Stimulated activated CD4-positive, alpha-beta T cell treated with anti-CD3 and anti-CD28 coated beads, Interleukin-2, amount 100 ng/mL, for 48 hours (primary cell): Measurements from ENCODE around the gene SOST.
"Not testable (repeated sequence)": the region's sequence is repeated elsewhere in the genome, so short reads cannot be mapped to it uniquely, and the experiment has no call there.

Experiments
- DNase-seq, 2 donors: peaks; one replicate each; pipeline ENCODE4 v3.0.0-alpha.2; 2020

Gene SOST

DNA sequence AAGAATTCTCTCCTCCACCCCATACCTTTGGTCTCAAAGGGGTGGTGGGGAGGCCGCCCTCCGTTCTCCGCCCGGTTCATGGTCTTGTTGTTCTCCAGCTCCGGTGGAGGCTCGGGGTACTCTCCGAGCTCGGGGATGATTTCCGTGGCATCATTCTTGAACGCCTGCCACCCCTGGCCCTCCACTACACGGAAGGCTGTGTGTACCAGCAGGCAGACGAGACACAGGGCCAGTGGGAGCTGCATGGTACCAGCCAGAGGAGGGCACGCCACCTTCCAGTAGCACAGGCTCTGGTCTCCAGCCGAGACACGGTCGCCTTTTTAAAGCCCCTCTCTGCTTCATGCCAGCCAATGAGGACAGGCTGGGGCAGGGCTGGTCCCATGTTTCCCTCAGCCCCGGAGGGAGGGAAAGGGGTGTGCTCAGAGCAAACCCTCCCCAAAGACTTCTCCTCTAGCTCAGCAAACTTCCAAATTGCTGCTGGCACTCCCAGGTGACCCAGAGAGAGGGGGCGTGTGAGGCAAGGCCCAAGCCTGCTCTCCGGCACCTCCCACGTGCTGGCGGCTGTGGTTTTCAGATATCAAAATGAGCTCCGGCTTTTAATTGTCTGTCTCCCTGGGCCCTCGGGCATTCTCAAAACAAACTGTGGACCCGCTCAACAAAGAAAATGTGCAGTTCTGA, at the start of gene SOST:
Gene SOST, minus strand, starts transcription at position 295 of the 678 bp plus-strand sequence. Its CDS starts 50 bp downstream, at position 245.
- DNase-seq: no peak

DNA sequence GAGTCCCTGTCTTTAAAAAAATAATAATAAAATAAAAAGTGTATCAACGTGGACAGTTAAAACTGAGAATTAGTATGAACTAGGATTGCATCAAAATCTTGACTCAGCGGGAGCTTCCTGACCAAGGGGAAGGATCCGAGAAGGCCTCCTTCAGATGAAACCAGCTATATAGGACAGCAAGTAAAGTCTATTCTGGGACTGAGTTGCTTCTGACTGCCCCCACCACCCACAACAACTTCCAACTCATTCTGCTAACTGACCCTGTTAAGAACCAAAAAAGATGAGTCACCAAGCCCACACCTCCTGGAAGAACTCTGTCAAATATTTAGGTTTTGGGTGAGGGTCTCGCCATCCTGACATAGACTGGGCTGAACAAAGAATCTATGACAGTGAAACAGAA, 49.5 kb upstream of the SOST start:
- no peak for DNase-seq

DNA sequence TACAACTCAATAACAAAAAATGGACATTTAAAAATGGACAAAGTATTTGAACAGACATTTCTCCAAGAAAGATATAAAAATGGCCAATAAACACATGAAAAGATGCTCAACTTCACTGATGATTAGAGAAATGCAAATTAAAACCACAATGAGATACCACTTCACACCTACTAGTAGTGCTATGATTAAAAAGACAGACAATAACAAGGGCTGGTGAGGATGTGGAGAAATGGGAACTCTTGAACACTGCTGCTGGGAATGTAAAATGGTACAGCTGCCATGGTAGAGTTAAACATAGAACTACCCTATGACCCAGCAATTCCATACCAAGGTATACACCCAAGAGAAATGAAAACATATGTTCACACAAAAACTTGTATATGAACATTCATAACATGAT, 46.5 kb upstream of the SOST start:
- DNase-seq: no peak

DNA sequence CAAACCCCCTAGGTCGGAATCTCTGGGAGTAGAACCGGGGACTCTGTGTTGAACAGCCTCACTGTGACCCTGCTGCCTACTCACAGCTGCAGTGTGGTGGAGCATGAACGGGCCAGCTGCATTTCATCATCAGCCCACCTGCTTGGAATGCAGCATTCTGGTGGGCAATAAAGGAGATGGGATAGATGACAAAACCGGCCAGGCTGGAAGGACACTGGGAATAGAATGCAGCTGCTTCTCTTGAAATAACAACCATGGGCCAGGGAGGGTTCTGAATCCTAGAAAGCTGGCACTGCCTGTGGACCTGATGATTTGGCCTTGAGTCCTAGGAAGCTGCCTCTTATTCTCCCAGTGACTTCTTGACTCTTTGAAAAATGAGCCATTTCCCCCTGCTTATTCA, 45.2 kb upstream of the SOST start:
- DNase-seq: no peak

DNA sequence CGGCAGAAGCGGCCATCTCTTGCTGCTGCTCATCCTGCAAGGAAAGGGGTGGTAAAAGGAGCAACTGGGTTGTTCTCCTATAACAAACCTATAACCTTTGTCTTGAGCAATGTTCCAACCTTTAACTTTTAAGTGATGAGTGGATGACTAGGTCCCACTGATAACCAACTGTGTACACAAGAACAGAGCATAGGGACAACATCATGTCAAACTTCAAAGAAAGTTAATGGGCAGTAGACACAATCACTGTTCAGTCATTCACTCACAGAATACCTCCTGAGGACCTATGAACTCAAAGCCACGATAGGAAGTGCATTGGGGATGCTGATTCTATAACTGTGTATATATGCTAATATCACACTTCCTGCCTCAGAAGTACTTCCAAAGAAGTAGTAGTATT, 43.3 kb upstream of the SOST start:
- no peak for DNase-seq

DNA sequence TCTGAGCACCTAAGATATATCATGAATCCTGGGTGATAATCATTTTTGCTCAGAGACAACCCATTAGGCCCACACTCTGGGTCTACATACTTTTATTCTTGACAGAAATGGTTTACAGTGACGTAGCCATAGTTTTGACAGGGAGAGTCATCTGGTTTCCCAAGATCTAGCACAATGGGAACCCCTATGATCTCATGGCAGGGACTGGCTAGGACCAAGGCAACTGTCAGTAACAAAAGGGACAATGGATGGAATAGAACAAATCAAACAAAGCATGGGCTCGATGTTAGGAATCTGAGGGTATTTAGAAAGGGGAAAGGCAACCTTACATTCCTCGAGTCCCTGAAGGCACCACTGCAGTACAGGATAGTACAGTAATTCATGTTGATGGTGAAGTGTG, 42.1 kb upstream of the SOST start:
- DNase-seq: no peak

DNA sequence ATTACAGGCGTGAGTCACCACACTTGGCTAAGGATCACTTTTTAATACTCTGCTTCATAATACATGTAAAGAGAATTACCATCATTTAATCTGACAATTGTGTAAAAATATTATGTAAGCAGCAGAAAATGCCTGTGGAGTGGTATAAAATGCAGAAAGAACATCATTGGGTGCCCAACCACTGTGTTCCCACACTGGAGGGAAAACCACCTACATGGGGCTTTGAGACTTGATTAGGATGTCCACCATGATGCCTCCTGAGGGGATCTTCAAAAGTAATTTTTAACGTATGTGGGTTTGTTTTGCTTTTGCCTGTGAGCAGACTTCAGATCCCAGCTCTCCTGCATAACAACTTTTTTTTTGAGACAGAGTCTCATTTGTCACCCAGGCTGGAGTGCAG, 40.5 kb upstream of the SOST start:
- DNase-seq: no peak

DNA sequence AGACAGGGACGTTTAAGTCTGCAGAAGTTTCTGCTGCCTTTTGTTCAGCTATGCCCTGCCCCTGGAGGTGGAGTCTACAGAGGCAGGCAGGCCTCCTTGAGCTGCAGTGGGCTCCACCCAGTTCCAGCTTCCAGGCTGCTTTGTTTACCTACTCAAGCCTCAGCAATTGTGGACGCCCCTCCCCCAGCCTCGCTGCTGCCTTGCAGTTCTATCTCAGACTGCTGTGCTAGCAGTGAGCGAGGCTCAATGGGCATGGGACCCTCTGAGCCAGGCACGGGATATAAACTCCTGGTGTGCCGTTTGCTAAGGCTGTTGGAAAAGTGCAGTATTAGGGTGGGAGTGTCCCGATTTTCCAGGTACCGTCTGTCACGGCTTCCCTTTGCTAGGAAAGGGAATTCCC, 39.4 kb upstream of the SOST start:
- DNase-seq: not testable (repeated sequence)

DNA sequence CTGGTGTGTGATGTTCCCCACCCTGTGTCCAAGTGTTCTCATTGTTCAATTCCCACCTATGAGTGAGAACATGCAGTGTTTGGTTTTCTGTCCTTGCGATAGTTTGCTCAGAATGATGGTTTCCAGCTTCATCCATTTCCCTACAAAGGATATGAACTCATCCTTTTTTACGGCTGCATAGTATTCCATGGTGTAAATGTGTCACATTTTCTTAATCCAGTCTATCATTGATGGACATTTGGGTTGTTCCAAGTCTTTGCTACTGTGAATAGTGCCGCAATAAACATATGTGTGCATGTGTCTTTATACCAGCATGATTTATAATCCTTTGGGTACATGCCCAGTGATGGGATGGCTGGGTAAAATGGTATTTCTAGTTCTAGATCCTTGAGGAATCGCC, 34.1 kb upstream of the SOST start:
- not testable (repeated sequence) for DNase-seq

DNA sequence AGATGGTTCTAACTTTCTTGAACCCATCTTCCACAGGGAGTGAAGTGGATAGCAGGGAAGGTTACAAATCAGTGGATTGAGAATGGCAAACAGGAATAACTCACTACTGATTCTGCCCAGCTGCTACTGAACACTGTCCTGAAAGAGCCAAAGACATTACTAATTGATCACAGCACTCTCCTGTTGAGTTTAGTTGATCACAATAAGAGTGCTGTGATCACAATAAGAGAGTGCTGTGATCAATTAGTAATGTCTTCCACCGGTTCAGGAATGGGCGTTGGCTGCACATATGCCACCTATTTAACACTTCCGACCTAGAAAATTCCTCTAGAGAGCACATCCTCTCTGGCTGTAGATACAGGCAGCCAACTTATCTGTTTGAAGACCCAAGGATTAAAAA, 33.0 kb upstream of the SOST start:
- no peak for DNase-seq

DNA sequence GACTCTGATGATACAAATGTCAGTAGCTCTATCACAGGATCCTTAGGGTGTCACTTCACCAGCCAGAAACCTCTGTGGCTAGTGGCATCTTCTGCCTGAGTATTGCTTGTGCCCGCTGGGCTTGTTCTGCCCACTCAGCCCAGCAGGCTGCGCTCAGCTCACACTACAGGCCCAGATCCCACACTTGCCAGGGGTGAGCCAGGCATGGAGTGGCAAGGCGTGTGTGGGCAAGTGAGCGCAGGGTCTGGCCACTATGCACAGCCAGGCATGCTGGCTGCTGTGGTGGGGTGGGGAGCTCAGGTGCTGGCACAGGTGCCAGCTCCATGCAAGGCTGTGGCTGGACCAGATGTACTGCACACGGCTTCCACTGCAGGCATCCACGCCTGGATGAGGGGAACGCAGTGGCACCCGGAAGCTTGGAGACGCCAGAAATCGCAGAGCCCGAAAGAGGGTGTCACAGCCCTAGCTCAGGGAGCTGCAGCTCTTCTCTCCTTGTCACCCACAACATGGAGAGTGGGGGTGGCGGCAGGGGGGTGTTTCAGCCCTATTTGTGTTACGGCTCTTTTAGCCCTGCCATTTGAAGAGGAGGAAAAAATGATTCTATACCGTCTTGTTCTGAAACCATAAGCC, 31.8 kb upstream of the SOST start:
- no peak for DNase-seq

DNA sequence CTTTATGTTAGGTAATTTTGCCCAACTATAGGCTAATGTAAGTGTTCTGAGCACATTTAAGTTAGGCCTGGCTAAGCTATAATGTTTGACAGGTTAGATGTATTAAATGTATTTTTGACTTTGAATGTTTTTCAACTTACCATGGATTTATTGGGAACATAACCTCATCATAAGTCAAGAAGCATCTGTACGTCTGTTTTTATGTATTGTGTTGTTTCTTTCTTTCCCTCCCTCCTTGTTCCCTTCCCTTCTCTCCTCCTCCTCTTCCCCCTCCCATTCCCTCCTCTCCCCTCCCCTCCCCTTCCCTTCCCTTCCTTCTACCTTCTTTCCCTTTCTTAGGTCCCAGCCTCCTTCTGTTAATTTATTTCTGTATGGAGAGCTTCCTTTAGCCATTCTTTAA, 30.9 kb upstream of the SOST start:
- no peak for DNase-seq

DNA sequence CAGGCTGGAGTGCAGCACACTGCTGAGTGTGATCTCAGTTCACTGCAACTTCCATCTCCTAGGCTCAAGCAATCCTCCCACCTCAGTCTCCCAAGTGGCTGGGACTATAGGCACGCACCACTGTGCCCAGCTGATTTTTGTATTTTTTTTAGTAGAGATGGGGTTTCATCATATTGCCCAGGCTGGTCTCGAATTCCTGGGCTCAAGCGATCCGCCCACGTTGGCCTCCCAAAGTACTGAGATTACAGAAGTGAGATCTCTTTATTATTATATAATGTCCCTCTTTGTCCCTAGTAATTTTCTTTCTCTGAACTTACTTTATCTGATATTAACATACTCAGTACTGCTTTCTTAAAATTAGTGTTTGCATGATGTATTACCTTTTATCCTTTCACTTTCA, 29.9 kb upstream of the SOST start:
- DNase-seq: no peak

DNA sequence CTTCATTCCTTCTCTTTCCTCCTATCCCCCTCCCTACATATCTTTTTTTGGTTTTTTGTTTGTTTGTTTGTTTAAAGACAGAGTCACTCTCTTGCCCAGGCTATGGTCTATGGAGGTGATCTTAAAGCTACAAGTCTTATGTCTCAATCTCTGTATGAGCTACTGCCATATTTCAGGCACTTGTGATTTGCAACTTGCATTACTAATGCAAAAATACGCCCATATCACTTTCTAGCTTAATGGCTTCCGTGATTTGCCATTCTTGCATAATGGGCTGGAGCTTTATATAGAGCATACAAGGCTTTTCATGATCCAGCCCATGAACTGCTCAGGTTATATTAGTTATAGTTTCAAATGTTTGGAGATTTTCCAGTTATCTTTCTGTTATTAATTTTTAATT, 29.1 kb upstream of the SOST start:
- no peak for DNase-seq

DNA sequence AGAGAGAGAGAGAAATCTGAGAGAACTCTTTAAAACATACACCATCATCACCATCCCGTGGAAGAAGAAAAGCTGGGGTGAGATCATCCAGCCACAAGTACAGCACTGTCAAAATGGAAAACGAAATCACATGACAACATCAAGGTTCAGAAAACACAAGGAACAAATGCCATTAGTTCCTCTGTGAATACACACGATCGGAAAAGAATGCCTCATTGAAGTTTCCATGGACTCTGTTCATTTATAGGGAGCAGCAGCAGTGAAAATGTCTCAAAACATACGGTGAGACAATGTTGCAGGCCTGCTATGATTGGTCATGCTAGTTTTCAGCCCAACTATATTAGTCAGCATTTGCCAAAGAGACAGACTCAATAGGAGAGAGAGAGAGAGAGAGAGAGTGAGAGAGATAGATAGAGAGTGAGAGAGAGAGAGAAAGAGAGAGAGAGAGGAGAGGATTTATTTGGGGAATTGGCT, 26.1 kb upstream of the SOST start:
- DNase-seq: no peak

DNA sequence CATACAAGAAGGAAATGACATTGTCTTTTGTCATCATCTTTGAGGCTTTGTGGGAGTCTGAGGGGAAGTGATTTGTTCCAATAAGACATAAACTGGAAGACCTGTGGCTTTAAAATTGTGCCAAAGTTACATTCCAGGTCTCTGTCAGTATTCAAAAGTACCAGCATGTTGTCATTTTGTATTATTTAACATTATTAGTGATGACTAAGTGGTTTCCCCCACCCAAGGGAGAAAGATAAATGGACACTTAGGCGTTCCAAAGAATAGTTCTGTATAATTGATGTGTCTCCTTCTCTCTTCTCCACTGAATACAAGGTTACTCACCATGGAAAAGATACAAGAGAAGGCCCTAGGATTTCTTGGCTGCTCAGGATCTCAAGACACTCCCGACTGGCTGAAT, 25.5 kb upstream of the SOST start:
- no peak for DNase-seq

DNA sequence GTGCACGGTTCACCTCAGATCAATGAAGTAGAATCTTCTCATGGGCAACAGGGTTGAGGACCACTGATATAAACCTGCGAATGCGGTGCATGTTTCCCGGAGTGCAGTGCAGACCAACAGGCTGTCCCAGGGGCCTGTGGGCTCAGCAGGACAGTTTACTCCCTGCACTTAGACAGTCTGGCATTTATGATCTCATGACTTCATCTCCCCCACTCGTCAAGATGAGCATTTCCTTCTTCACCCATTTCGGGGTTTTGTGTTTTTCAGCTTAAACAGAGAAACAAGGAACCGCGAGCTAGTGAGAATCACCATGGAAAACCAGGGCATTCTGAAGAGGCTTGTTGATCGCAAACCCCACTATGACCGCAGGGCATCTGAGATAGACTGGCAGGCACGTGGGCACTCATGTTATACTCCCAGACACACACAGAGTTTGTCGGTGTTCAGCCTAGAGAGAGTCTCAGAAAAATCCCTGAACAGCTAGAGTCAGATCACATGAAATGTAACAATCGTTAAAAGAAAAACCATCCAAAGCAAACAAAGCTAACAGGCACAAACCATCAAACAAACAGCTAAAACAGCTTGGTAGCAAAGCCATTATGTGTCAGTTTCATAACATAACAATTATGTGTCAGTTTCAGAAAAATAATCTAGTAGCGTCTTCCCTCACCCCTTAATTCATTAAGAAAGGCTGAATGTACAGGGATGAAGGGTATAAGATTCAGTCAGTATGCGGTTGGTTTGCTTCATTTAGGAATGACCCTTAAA, 24.5 kb upstream of the SOST start:
- DNase-seq: no peak

DNA sequence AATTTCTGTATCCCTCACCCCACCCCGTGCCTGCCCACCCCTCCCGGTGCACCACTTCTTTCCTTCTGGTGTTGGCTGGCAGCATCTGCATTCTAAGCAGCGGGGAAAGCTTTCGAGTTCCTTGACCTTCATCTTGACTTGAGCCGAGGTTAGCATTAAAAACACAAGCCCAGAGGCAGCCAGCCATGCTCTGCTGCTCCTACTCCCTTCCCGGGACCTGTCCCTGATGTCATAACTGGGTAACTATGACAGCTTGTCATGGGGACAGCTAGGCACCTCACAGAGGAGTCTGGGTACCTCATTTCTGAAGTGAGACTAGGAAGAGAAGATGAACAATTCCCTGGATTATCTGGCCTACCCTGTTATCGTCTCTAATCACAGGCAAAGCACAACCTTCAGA, 21.5 kb upstream of the SOST start, which contains the start of gene CFAP97D1:
Gene CFAP97D1, plus strand, starts transcription at position 301 of the 400 bp plus-strand sequence. Its CDS starts 28 bp downstream, at position 329.
- DNase-seq: no peak

DNA sequence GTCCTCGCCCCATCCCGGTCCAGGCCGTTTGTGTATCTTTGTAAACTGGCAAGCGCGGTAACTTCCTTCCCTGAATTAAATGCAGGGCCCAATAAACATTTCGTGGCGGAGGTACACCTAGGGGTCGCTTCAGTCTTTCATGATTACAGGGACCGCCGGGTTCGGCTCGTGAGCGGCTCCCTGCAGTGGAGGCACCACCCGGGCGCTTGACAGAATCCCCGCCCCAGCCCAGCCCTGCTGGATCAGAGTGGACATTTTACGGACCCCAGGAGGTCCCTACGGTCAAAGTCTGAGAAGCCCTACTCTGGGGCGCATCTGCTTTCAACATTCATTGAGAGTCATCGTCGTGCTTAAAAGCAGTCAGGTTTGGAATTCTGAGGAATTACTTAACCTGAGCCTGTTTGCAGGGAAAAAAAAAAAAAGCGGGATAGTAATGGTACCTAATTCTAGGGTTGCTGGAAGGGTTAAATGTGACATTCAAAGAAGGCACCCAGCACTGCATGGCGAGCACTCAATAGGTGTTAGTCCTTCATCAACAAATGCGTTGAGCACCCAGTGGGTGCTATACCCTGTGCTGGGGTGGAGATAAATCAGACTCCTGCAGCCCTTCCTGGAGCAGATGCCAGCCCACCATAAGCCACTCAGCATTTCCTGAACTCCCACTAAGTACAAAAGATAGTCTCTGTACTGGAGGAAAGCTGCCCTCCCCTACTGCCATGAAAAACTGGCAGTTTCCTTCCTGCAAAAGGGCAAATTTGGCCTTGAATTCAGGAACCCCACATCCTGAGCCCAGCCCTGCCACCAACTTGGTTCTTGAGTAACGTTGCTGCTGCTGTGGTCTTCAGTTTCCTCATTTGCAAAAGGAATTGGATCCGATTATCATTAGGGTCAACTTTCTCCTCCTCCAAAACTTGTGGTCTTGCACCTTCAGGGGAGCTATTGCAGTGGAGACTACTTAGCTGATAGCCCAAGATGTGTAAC, 20.8 kb upstream of the SOST start:
- no peak for DNase-seq

DNA sequence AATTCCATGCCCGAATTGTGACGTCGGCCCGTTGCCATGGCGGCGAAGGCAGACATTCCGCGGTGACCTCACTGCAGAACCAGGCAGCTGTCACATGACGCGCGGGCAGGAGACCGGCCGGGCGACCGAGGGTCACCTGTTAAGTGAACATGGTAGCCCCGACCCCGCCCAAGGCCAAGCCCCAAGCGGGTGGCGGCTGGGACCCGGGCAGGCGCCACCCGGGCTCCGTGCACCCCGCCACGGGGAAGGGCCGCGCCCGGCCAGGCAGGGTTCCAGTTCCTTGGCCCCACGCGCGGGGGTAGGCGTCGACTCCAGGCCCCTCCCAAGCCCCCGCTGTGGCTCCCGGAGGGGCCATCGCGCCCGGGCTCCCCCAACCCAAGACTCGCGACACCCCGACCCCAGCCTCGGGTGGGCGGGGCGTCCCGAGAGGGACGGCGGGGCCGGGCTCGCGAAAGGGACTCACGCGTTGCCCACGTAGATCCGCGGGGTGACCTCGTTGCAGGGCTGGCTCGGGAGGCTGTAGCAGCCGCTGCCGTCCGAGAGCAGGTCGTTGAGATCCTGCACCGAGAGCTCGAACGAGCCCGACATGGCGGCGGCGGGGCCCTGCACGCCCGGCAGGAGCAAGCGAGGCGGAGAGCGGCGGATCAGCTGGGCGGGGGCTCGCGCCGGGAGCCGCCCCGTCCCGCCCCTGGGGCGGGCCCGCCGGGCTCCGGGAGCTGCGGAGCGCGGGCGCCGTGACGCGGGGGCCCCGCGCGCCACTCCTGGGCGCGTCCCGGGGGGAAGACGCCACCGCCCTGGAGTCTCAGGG, 19.9 kb upstream of the SOST start, which contains the start of gene DUSP3:
Gene DUSP3, minus strand, starts transcription at position 641 of the 808 bp plus-strand sequence. Its CDS starts 53 bp downstream, at position 588.
- peak; percentile 58 to 74 for DNase-seq
